HG02885 (cell line): ENCODE data around the gene ADORA1.

Experiments used
- ATAC-seq: cut with Tn5 transposase; IDR thresholded peaks from one replicate; pipeline ENCODE4 v1.9.1; 2021; ENCODE audit warnings: mild to moderate bottlenecking; ENCODE audit not compliant: unreplicated experiment, poor library complexity

ADORA1 gene

GRCh38 chr1:203202431-203203245, 75.1 kb downstream of the ADORA1 start:
- no peak for ATAC-seq

- no peak for ATAC-seq
Observed at GRCh38 chr1:203204756-203205155, 77.2 kb downstream of the ADORA1 start.

- no peak for ATAC-seq
Observed at GRCh38 chr1:203206129-203206687, 78.7 kb downstream of the ADORA1 start.

GRCh38 chr1:203207751-203208150, 80.2 kb downstream of the ADORA1 start:
- ATAC-seq = no peak

GRCh38 chr1:203208181-203208580, 80.7 kb downstream of the ADORA1 start:
- no peak for ATAC-seq

GRCh38 chr1:203210350-203210749, 82.8 kb downstream of the ADORA1 start:
- ATAC-seq = no peak

GRCh38 chr1:203210988-203211387, 83.5 kb downstream of the ADORA1 start:
- ATAC-seq = no peak

- no peak for ATAC-seq
Observed at GRCh38 chr1:203211812-203212211, 84.3 kb downstream of the ADORA1 start.

- ATAC-seq = no peak
Observed at GRCh38 chr1:203213126-203213525, 85.6 kb downstream of the ADORA1 start.

GRCh38 chr1:203214871-203215270, 87.3 kb downstream of the ADORA1 start:
- no peak for ATAC-seq

- no peak for ATAC-seq
Observed at GRCh38 chr1:203215573-203215972, 88.0 kb downstream of the ADORA1 start.

GRCh38 chr1:203216274-203217138, 89.0 kb downstream of the ADORA1 start:
- no peak for ATAC-seq
